ENCODE measurements around the gene TCEA3.

GRCh38 chr1:23376890-23377811, 47.4 kb downstream of the TCEA3 start:
- TF ChIP-seq CTCF (IDR thresholded peaks at IDR 0.05) = no peak
- TF ChIP-seq POLR2A (IDR thresholded peaks at IDR 0.05) = no peak

Measured in uterus (tissue), 2 donors.